ENCODE results near the gene RPL29.

Gene RPL29

GRCh38 chr3:51980253-51980652 lies 15.4 kb downstream of the RPL29 start:
- DNase-seq = no peak

- DNase-seq = no peak
Measured at GRCh38 chr3:51978143-51978502, 17.6 kb downstream of the RPL29 start.

GRCh38 chr3:51977446-51978142 lies 18.1 kb downstream of the RPL29 start:
- no peak for DNase-seq

GRCh38 chr3:51975852-51976549 lies 19.7 kb downstream of the RPL29 start:
- no peak for DNase-seq

DNA sequence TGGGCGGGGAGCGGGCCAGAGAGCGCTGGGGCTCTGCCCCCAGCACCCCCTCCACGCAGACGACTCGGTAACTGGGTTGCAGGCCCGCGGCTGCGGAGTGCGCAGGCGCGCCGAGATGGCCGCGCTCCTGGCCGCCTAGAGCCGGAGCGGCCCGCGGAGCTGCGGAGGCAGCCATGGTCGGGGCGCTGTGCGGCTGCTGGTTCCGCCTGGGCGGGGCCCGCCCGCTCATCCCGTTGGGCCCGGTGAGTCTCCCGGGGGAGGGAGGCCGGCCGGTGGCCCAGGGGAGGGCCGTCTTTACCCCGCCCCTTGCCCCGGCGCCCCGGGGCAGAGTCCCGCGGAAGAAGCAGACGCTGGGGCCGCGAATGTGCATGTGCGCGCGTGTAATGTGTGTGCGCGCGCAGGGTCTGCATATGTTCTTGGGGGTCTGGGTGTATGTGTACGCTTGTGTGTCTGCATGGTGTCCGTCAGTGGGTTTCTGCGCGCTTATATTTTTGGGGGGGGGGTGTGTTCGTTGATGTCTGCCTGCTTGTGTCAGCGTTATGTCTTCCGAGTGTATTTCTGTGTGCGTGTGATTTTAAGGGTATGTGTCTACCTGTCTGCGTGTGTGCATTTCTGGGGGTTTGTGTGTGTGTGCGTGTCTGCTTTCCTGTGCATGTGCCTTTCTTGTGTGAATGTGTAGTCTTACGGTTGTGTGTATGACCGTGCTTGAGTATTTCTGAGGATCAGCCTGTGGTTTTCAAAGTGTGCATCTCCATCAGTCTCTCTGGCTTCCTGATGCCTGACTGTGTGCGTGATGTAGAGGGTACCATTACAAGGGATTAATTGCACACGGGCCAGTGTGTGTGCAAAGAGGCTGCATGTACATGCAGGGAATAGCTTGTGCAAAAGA lies 20.5 kb downstream of the RPL29 start, which contains the start of gene ABHD14A:
Gene ABHD14A (plus strand): TSS at position 102 of the 889 bp plus-strand sequence. CDS start 72 bp downstream, at position 174.
- DNase-seq = no peak

DNA sequence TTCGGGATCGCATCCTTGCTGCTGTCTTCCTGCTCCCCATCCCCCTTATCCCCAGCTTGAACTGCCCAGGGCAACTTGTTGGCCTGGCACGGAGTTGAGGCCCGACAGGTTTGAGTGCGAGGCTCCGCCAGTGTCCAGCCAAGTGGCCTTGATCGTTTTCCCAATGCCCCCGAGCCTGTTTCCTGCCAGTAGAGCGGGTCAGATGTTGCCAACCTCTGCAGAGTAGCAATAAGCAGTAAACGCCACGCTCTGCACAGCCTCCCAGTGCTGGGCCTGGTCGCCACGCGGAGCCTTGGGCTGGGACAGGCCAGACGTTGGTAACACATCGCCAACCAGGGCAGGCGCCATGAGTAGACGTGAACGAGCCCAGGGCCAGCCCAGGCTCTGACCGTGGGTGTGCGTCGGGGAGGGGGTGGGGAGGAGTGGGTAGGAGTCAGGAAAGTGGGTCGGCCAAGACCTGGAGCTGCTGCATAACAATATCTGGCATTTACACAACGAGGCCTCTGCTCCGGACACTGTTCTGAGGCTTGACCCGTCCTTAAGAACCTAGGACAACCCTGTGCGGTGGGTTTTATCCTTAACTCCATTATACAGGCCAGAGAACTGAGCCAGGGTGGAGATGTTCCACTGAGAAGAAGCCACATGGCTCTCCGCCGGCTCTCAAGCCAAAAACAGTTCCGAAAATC lies 21.3 kb downstream of the RPL29 start:
- DNase-seq = no peak

DNA sequence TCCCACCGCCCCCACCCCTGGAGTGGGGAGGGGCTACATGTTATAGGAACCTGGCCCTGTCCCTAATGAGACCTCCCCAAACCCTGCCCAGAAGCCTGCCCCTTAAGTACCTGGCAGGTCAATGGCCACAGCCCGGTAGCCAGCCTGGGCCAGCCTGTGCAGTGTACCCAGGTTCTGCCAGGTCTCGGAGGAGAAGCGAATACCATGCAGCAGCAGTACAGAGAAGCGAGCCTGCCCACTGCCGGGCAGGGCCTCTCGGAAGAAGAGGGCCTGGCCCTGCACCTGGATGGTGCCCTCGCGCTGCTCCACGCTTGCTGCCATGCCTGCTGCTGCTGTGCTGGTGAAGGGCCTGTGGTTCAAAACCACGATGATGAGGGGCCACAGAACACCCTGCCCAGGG lies 24.3 kb downstream of the RPL29 start:
- no peak for DNase-seq

GRCh38 chr3:51970606-51971300 lies 24.9 kb downstream of the RPL29 start:
- no peak for DNase-seq

DNA sequence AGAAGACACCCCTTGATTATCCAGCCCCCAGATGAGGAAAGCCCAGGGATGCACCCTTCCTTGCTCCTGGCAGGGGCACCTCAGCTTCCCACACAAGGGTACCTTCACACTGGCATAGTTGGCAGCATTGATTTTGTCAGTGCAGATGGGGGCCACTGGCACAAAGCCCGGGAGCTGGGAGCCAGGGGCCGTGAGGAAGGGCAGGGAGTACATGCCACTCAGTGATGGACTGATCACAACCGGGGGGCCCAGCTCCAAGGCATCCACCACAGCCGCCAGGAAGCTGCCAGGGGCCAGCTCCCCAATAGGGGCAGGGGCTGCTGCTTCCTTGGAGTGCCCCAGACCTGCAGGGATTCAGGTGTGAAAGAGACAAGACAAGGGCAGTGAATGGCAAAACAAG lies 25.9 kb downstream of the RPL29 start:
- no peak for DNase-seq

DNA sequence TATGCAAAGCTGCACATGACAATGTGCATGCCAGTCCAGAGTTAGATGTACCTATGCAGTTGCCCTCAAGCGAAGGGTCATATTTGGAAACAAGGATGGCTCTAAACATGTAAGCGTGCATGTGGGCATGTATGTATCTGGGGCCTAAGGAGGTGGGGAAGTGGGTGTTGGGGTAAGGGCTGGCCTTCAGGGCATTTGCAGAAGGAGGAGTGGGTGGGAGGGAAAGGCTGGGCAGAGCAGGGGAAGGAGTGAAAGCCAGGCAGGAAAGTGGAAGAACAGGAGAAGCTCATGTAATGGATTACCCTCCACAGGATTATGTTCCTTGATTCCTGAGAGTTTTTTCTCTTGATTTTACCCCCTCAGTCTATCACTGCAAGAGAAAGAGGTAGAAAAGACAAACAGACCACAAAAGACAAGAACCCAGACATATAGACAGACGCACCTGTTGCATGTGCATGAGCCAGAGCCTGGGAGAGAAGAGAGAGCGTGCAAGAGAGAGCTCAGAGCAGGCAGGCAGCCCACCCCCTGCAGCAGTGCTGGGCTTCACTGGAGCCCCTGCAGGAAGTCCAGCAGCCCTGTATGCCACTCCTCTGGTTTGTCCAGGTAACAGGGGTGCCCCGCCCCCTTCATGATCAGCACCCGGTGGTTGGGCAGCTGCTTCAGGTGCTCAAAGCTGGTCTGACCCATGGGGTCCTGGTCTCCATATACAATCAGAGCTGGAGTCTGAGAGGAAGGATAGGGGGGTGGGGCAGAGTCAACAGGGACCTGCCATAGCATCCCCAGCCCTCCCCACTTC lies 26.6 kb downstream of the RPL29 start:
- no peak for DNase-seq

DNA sequence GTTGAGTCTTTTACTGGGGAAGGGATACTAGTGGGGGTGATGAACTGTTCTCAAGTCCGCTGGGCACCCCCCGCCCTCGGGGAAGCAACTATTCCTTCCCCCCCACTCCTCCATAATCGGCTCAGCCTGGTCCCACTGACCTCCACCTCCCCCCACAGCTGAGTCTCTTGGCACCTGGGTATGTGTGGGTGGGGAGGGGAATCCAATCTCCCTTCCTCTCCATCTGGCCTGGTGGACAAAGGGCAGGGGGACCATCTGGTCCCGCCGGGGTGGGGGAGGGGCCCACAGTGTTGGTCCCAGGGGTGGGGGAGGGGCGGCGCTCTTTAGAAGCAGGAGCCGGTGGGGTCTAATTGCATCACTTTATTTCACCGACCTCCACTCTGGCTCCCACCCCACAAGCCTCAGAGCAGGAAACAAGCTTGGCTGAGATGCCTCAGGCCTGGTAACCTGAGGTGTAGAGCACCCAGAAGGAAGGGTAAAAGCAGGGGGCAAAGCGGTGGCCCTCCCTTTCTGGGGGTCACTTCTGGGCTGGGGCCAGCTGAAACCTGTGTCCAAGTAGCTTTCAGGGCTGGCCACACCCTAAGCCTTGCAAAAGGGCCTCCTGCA lies 27.4 kb downstream of the RPL29 start:
- no peak for DNase-seq

- DNase-seq = no peak
Measured at GRCh38 chr3:51967384-51968169, 28.1 kb downstream of the RPL29 start, which contains the start of gene PCBP4. PCBP4 (minus strand) TSS chr3:51967454; CDS start chr3:51961240, 6,214 bp downstream.

- no peak for DNase-seq
Measured at GRCh38 chr3:51966922-51967383, 28.7 kb downstream of the RPL29 start.

DNA sequence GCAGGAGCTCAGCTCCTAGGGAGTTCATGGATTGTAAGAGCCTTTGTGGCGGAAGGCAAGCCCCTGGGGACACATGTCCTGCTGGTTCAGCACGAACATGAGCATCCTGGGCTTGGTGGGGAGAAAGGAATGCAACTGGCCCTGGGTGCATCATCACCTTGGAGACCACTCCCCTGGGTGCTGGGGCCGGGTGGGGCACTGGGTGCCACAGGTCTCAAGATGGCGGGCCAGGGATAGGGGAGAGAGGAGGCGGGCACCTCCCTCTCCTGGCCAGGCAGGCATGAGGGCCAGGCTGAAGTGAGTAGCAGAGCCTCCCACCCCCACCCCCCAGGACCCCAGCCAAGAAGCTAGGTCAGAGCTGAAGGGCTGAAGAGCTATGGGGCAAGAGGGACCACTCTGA lies 29.2 kb downstream of the RPL29 start:
- DNase-seq = no peak

DNA sequence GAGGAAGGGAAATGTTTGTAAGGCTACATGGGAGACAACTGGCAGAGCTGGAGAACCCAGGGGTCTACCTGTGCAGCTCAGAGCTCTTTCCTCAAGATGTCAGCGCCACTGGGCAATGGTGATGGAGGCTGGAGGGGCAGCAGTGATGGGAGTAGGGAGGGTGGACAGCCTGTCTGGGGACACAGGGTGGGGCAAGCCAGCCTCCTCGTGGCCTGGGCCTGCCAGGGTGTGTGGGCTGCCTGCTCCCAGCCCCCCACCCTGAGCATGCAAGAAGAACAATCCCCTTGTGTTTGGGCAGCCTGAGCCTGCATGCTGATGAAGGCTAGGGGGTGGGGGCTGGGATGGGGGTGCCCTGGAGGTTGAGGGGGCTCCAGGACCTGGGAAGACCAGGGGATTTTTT lies 29.7 kb downstream of the RPL29 start:
- no peak for DNase-seq

GRCh38 chr3:51964521-51964920 lies 31.2 kb downstream of the RPL29 start:
- DNase-seq = no peak

DNA sequence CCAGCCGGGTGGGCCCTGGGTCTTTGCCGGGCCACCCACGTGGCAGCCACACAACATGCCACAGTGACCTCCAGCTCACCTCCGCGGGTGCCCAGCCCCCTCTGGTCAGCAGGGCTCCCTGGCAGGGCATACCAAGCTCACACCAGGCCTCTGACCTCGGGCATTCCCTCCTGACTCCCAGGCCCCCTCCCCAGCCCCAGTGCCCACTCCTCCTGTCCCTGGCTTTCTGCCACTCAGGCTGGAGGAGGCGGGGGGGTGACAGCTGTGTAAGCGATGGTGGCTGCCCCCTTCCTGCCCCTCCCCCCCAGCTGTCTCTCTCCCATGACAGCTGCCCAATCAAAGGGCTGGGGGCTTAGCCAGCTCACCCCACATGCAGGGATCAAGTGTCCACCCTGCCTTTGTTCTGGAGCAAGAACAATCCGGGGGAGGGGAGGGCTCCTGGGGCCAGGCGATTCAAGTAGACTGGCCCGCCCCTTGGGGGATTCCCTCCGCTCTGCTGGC lies 31.7 kb downstream of the RPL29 start:
- DNase-seq = no peak

GRCh38 chr3:51962854-51963530 lies 32.7 kb downstream of the RPL29 start:
- no peak for DNase-seq
